HG02870 (cell line): ENCODE data around the gene HOXD3.

ENCODE experiments used
- ATAC-seq: cut with Tn5 transposase; IDR thresholded peaks from one replicate; pipeline ENCODE4 v1.9.1; 2021; ENCODE audit warnings: mild to moderate bottlenecking, moderate library complexity; ENCODE audit not compliant: unreplicated experiment

Gene HOXD3

DNA sequence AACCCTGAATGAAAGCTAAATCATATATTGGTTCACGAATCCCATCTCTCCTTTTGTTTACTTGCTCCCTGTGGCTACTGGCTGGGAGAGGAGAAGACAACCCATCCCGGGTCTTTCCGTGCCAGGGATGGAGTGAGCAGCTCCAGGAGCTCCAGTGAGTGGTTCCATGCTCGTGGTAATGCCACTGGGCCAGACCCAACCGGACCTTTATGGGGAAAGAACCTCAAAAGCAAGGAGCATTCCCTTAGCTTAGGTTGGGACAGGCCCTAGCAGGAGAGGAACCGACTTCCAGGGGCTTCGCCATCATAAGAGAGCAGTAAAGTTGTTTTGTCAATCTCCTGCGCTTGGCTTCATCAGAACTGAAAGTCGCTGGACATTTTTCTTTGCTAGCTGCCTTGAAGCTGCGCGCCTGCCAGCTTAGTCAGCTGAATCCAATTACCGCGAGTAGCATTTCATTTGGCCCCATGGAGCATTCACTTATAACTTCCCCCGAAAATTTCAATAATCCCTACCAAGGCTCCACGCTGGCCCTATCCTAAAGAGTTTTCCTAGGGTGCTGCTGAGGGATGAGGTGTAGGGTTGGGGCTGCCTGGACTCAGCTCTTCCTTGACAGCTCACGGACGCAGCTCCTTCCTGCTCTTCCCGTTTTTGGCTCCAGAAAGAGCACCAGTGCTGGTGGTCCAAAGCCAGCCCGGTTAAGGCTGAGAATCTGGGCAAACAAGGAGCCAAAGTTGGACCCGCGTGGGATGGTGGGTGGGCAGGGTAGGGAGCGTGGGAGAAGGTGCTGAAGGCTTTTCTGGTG is 4.9 kb downstream of the HOXD3 start:
- no peak for ATAC-seq

- no peak for ATAC-seq
Measured at GRCh38 chr2:176162911-176163671, 6.0 kb downstream of the HOXD3 start.

- no peak for ATAC-seq
Measured at GRCh38 chr2:176163672-176164056, 6.6 kb downstream of the HOXD3 start.

- no peak for ATAC-seq
Measured at GRCh38 chr2:176164201-176164600, 7.1 kb downstream of the HOXD3 start.

- no peak for ATAC-seq
Measured at GRCh38 chr2:176164611-176165369, 7.7 kb downstream of the HOXD3 start.

GRCh38 chr2:176165370-176166050 is 8.4 kb downstream of the HOXD3 start:
- no peak for ATAC-seq

GRCh38 chr2:176166272-176166671 is 9.2 kb downstream of the HOXD3 start:
- ATAC-seq, result no peak

- no peak for ATAC-seq
Measured at GRCh38 chr2:176167398-176167797, 10.3 kb downstream of the HOXD3 start.

- ATAC-seq, result no peak
Measured at GRCh38 chr2:176169181-176169580, 12.1 kb downstream of the HOXD3 start.

DNA sequence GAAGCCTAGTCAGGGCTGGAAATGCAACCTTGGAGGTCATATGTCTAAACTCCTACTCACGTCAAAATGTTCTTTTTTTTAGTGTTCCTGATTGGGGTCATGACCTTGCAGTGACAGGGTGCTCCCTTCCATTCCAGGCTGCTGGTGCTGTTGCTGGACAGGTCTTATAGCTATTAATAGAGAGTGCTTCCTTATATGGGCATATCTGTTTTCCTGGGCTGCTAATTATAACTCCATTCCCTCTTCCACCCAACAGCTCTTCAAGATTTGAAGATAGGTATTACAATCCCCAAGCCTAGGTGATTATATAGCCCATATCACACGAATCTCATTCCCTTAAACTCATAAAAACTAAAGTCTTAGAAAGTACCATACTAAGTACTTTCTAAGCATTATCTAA is 12.6 kb downstream of the HOXD3 start:
- no peak for ATAC-seq

- ATAC-seq, result no peak
Measured at GRCh38 chr2:176170602-176171305, 13.6 kb downstream of the HOXD3 start.

GRCh38 chr2:176171351-176172006 is 14.4 kb downstream of the HOXD3 start:
- ATAC-seq, result no peak

DNA sequence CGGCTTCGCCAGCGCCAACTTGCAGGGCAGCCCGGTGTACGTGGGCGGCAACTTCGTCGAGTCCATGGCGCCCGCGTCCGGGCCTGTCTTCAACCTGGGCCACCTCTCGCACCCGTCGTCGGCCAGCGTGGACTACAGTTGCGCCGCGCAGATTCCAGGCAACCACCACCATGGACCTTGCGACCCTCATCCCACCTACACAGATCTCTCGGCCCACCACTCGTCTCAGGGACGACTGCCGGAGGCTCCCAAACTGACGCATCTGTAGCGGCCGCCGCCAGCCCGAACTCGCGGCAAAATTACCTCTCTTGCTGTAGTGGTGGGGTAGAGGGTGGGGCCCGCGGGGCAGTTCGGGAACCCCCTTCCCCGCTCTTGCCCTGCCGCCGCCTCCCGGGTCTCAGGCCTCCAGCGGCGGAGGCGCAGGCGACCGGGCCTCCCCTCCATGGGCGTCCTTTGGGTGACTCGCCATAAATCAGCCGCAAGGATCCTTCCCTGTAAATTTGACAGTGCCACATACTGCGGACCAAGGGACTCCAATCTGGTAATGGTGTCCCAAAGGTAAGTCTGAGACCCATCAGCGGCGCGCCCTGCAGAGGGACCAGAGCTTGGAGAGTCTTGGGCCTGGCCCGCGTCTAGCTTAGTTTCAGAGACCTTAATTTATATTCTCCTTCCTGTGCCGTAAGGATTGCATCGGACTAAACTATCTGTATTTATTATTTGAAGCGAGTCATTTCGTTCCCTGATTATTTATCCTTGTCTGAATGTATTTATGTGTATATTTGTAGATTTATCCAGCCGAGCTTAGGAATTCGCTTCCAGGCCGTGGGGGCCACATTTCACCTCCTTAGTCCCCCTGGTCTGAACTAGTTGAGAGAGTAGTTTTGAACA is 15.1 kb downstream of the HOXD3 start:
- ATAC-seq, result no peak

DNA sequence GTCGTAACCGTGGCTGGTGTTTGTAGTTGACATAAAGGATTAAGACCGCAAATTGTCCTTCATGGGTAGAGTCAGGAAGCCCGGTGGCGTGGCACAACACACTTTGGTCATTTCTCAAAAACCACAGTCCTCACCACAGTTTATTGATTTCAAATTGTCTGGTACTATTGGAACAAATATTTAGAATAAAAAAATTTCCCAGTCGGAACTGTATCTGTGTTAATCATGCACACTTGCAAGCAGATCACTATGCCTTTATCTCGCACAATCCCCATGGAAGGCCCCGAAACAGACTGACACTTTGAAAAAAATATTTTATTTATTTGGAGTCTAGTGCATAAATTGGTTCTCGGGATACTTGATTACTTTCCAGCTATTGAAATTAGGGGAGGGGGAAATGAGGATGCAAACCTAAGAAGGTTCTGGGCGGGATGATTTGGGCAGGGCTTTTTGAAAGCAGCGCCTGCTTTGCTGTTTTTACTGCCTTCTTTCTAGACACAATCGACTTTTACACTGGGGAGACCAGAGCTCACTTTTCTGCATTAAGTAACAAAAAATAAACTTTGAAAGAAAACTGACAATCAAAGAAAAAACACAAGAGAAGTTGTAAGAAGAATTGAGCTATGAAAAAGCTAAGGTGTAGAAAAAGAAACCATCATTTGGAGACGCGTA is 15.9 kb downstream of the HOXD3 start:
- no peak for ATAC-seq

DNA sequence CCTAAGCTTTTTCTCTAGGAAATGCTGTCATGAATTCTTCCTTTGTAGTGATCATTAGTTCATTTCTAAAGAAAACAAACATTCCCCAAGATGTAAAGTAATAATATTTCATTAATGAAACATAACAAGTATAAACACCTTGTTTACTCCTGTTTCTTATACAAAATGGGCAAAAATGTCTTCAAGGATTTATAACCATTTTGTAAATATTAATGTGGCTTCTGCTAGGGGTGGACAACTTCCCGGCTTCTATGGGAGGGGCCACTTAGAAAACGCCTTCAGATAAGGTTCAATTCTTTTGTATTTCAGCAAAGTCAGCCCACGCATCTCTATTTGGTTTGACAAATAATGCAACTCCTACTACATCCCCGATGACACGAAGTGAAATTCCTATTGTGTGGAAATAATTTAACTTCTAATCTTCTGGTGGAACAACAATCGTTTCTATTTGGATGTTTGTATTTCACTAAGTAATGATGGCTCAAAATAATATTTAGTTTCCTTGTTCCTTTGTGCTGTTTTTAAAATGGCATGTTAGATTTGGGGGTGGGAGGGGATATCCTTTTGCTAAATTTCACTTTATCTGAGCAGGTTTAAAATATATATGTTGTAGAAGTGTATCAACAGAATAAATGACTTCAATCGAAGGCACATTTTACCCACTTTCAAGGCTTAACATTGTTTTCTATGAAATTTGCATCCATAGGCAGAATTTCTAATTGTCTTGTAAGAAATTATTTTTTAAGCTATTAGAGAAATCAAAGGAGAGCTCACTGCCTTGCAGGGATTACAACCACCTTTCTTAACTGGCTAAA is 16.7 kb downstream of the HOXD3 start:
- no peak for ATAC-seq

DNA sequence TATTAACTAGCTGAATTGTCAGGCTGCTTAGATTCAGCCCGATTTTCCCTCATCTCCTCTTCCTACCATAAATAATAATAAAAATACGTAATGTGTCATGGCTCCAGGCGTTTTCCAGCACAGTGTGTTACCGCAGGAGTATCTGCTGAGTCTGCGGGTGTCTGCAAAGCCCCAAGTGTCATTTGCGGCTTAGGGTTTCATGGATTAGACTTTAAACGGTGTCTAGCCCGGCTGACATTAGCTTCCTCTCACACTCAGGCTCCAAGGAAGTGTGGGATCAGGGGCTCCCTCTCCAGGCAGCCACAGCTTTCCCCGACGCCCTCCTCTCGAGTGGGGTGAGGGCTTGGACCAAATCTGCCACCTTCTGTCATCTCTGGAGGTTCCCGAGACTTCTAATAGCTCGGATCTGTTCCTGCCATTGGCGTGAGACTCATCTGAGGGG is 17.3 kb downstream of the HOXD3 start:
- no peak for ATAC-seq
